IPS-20b (cell line): ENCODE measurements around the gene TWF2.
A peak's percentile ranks its signal among the peaks of the same experiment; 100 is the strongest.
"Not testable (repeated sequence)": the region's sequence is repeated elsewhere in the genome, so short reads cannot be mapped to it uniquely, and the experiment has no call there.

Experiments used
- H3K27ac ChIP-seq: one replicate; pipeline ENCODE4 v1.5.1; 2013; ENCODE audit warnings: low read length
- H3K27me3 ChIP-seq: 2 replicates; pipeline ENCODE4 v1.6.1; 2013; ENCODE audit warnings: mild to moderate bottlenecking, low read length, inconsistent platforms; ENCODE audit not compliant: insufficient read depth
- H3K36me3 ChIP-seq: 2 replicates; pipeline ENCODE4 v1.6.1; 2013; ENCODE audit warnings: low read depth, mild to moderate bottlenecking, inconsistent platforms, low read length, moderate library complexity; ENCODE audit not compliant: insufficient read depth
- H3K4me1 ChIP-seq: 2 replicates; pipeline ENCODE4 v1.6.1; 2013; ENCODE audit warnings: mild to moderate bottlenecking, control low read depth, inconsistent platforms, low read length, moderate library complexity; ENCODE audit not compliant: insufficient read depth
- H3K4me3 ChIP-seq: 2 replicates; pipeline ENCODE4 v1.5.1; 2013; ENCODE audit warnings: mild to moderate bottlenecking, low read length, inconsistent platforms
- H3K9ac ChIP-seq: 2 replicates; pipeline ENCODE4 v1.6.1; 2013; ENCODE audit warnings: low read depth, mild to moderate bottlenecking, inconsistent platforms, low read length, moderate library complexity
- H3K9me3 ChIP-seq: 2 replicates; pipeline ENCODE4 v1.6.1; 2013; ENCODE audit warnings: mild to moderate bottlenecking, low read depth, low read length, inconsistent platforms; ENCODE audit not compliant: insufficient read depth

Gene TWF2

GRCh38 chr3:52277071-52277964, 38.4 kb upstream of the TWF2 start:
- peaks cover 4% of the 10 kb centered on the region; the same call in 1 of the 2 replicates for H3K4me1 ChIP-seq
- no peaks in the 10 kb centered on the region for H3K27me3 ChIP-seq
- no peaks in the 10 kb centered on the region for H3K9me3 ChIP-seq
- peaks cover 21% of the 10 kb centered on the region for H3K36me3 ChIP-seq
- H3K27ac ChIP-seq, result no peak overlapping the region
- peak overlapping the region; percentile 93 for H3K9ac ChIP-seq
- H3K4me3 ChIP-seq, result peak overlapping the region; percentile 86

- H3K4me1 ChIP-seq, H3K9ac ChIP-seq, H3K4me3 ChIP-seq, H3K27ac ChIP-seq, H3K27me3 ChIP-seq, H3K9me3 ChIP-seq: not testable (repeated sequence)
- peaks cover 42% of the 10 kb centered on the region for H3K36me3 ChIP-seq
Measured at GRCh38 chr3:52274781-52275180, 35.8 kb upstream of the TWF2 start.

GRCh38 chr3:52272831-52273230, 33.9 kb upstream of the TWF2 start:
- Histone ChIP-seq H3K27me3 (no peaks in the 10 kb centered on the region), H3K4me1 (peaks cover 4% of the 10 kb centered on the region; the same call in 1 of the 2 replicates), H3K9ac (no peak overlapping the region), H3K27ac (no peak overlapping the region), H3K4me3 (no peak overlapping the region), H3K36me3 (peaks cover 61% of the 10 kb centered on the region), H3K9me3 (no peaks in the 10 kb centered on the region)

GRCh38 chr3:52272172-52272571, 33.2 kb upstream of the TWF2 start:
- not testable (repeated sequence) for H3K27ac ChIP-seq, H3K4me1 ChIP-seq, H3K9me3 ChIP-seq, H3K9ac ChIP-seq, H3K27me3 ChIP-seq, H3K4me3 ChIP-seq
- H3K36me3 ChIP-seq, result peaks cover 67% of the 10 kb centered on the region

DNA sequence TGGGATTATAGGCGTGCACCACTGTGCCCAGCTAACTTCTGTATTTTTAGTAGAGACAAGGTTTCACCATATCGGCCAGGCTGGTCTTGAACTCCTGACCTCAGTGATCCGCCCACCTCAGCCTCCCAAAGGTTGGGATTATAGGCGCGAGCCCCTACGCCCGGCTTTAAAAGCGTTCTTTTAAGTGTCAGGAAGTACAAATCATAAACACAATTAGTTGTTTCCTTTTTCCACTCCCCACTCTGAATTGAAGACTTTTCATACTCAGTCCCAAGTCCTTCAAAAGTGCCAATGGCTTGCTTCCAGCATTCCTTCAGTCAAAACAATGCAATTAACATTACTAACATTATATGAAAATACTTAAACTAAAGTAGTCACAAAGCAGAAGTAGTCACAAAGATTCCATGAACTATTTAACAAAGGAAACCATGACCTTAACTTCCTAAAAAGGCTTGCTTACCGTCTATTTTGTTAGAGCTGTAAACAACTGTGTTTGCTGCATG, 31.3 kb upstream of the TWF2 start:
- Histone ChIP-seq H3K9me3 (no peaks in the 10 kb centered on the region), H3K9ac (no peak overlapping the region), H3K27me3 (no peaks in the 10 kb centered on the region), H3K27ac (no peak overlapping the region), H3K4me3 (no peak overlapping the region), H3K4me1 (no peaks in the 10 kb centered on the region), H3K36me3 (peaks cover 85% of the 10 kb centered on the region)

GRCh38 chr3:52269776-52270175, 30.8 kb upstream of the TWF2 start:
- Histone ChIP-seq H3K4me3 (no peak overlapping the region), H3K4me1 (no peaks in the 10 kb centered on the region), H3K9ac (no peak overlapping the region), H3K27me3 (no peaks in the 10 kb centered on the region), H3K27ac (no peak overlapping the region), H3K9me3 (no peaks in the 10 kb centered on the region), H3K36me3 (peaks cover 91% of the 10 kb centered on the region)

DNA sequence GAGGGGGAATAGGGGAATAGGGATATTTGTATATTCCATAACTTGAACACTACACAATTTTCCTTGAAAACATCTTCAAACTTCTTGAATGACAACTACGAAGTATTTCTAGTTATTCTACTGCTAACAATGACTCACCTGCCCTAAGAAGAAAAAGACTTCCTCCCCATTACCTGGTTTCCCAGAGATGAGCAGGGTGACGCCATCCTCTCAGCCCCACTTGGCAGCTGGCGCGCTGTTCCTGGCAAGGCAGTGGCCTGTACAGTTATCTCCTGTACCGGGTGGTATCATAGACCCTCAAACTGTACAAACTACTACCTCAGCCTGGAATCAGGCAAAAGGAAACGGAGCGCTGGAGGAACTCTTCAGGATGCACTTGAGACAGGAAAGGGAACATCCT, 29.1 kb upstream of the TWF2 start:
- Histone ChIP-seq H3K4me1 (no peaks in the 10 kb centered on the region), H3K36me3 (peaks cover 94% of the 10 kb centered on the region), H3K4me3 (no peak overlapping the region), H3K27me3 (no peaks in the 10 kb centered on the region), H3K9me3 (no peaks in the 10 kb centered on the region), H3K27ac (no peak overlapping the region), H3K9ac (no peak overlapping the region)

GRCh38 chr3:52265387-52265786, 26.4 kb upstream of the TWF2 start:
- Histone ChIP-seq H3K36me3 (peaks cover 98% of the 10 kb centered on the region), H3K27me3 (no peaks in the 10 kb centered on the region), H3K27ac (no peak overlapping the region), H3K4me1 (no peaks in the 10 kb centered on the region), H3K9me3 (no peaks in the 10 kb centered on the region), H3K9ac (no peak overlapping the region), H3K4me3 (no peak overlapping the region)

DNA sequence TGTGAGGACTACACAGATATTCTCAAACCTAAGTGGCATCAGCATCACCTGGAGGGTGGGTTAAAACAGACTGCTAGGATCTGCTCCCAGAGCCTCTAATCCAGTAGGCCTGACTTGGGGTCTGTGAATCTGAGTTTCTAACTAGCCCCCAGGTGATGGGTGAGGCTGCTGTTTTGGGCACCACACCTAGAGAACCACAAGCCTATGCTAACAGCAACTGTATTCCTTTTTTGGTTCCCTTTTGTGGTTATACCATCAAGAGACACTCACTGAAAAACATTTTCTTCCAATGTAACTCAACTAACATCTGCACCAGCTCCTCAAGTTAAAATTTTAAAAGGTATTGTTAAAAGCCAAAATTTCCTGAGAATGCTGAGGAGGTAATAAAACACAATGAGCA, 23.5 kb upstream of the TWF2 start:
- no peak overlapping the region for H3K9ac ChIP-seq
- H3K4me3 ChIP-seq, result no peak overlapping the region
- no peaks in the 10 kb centered on the region for H3K27me3 ChIP-seq
- no peaks in the 10 kb centered on the region for H3K4me1 ChIP-seq
- H3K36me3 ChIP-seq, result peaks cover 99% of the 10 kb centered on the region
- no peaks in the 10 kb centered on the region for H3K9me3 ChIP-seq
- no peak overlapping the region for H3K27ac ChIP-seq

GRCh38 chr3:52259448-52259847, 20.5 kb upstream of the TWF2 start:
- Histone ChIP-seq H3K36me3 (peaks cover 99% of the 10 kb centered on the region), H3K27me3 (no peaks in the 10 kb centered on the region), H3K4me3 (no peak overlapping the region), H3K27ac (no peak overlapping the region), H3K4me1 (no peaks in the 10 kb centered on the region), H3K9me3 (no peaks in the 10 kb centered on the region), H3K9ac (no peak overlapping the region)

- H3K27me3 ChIP-seq, result no peaks in the 10 kb centered on the region
- H3K4me1 ChIP-seq, result no peaks in the 10 kb centered on the region
- no peaks in the 10 kb centered on the region for H3K9me3 ChIP-seq
- H3K36me3 ChIP-seq, result peaks cover 99% of the 10 kb centered on the region
- H3K27ac ChIP-seq, result no peak overlapping the region
- H3K4me3 ChIP-seq, result no peak overlapping the region
- no peak overlapping the region for H3K9ac ChIP-seq
Measured at GRCh38 chr3:52259035-52259434, 20.1 kb upstream of the TWF2 start.

- Histone ChIP-seq H3K4me1 (no peaks in the 10 kb centered on the region), H3K27me3 (no peaks in the 10 kb centered on the region), H3K36me3 (peaks cover 99% of the 10 kb centered on the region), H3K4me3 (no peak overlapping the region), H3K9me3 (no peaks in the 10 kb centered on the region), H3K9ac (no peak overlapping the region), H3K27ac (no peak overlapping the region)
Measured at GRCh38 chr3:52257911-52258310, 19.0 kb upstream of the TWF2 start.
